HG03066 (cell line): ENCODE data around the gene RELL1.
A peak's percentile ranks its signal among the peaks of the same experiment; 100 is the strongest.

Experiments
- ATAC-seq: cut with Tn5 transposase; IDR thresholded peaks from one replicate; pipeline ENCODE4 v1.9.1; 2021; ENCODE audit warnings: low read depth; ENCODE audit not compliant: unreplicated experiment

Gene RELL1

GRCh38 chr4:37686373-37687193 lies at the start of gene RELL1:
TSS of gene RELL1 (minus strand) at chr4:37686376. CDS start at chr4:37686287, 89 bp downstream.
- ATAC-seq = peak; percentile 81

- ATAC-seq = no peak
These were observed 49.4 kb upstream of the RELL1 start for GRCh38 chr4:37735578-37735977.

- ATAC-seq = no peak
These were observed 48.8 kb upstream of the RELL1 start for GRCh38 chr4:37734989-37735388.

- ATAC-seq = no peak
These were observed 47.2 kb upstream of the RELL1 start for GRCh38 chr4:37733240-37733867.

- no peak for ATAC-seq
These were observed 46.5 kb upstream of the RELL1 start for GRCh38 chr4:37732526-37733186.

- ATAC-seq = no peak
These were observed 43.5 kb upstream of the RELL1 start for GRCh38 chr4:37729649-37730004.

- ATAC-seq = no peak
These were observed 41.9 kb upstream of the RELL1 start for GRCh38 chr4:37728064-37728463.

GRCh38 chr4:37727635-37728034 lies 41.5 kb upstream of the RELL1 start:
- no peak for ATAC-seq

- ATAC-seq = no peak
These were observed 40.5 kb upstream of the RELL1 start for GRCh38 chr4:37726666-37727065.

- no peak for ATAC-seq
These were observed 39.5 kb upstream of the RELL1 start for GRCh38 chr4:37725718-37726117.

- ATAC-seq = no peak
These were observed 36.9 kb upstream of the RELL1 start for GRCh38 chr4:37723067-37723466.

- no peak for ATAC-seq
These were observed 35.9 kb upstream of the RELL1 start for GRCh38 chr4:37721995-37722638.

- no peak for ATAC-seq
These were observed 32.8 kb upstream of the RELL1 start for GRCh38 chr4:37719021-37719420.

GRCh38 chr4:37717576-37717975 lies 31.4 kb upstream of the RELL1 start:
- no peak for ATAC-seq

GRCh38 chr4:37715889-37716402 lies 29.8 kb upstream of the RELL1 start:
- peak; percentile 75 for ATAC-seq

GRCh38 chr4:37710491-37710890 lies 24.3 kb upstream of the RELL1 start:
- ATAC-seq = no peak

GRCh38 chr4:37706032-37706431 lies 19.9 kb upstream of the RELL1 start:
- ATAC-seq = no peak

GRCh38 chr4:37705571-37705970 lies 19.4 kb upstream of the RELL1 start:
- no peak for ATAC-seq

GRCh38 chr4:37699868-37700481 lies 13.8 kb upstream of the RELL1 start:
- ATAC-seq = no peak

GRCh38 chr4:37697566-37697965 lies 11.4 kb upstream of the RELL1 start:
- ATAC-seq = no peak
